Kidney epithelial cell (primary cell): ENCODE data around the gene DAO. TPM values are rescaled to one million over a fixed set of nuclear protein-coding genes. Genes with fewer than 3 reads are reported as not detected.

Source experiments
- DNase-seq: peaks from one replicate; pipeline ENCODE4 v3.0.0-alpha.2; 2010; ENCODE audit warnings: low read depth
- H3K27me3 ChIP-seq: 2 replicates; pipeline ENCODE4 v1.6.0; 2011; ENCODE audit warnings: low read length; ENCODE audit not compliant: control insufficient read depth, insufficient read depth
- H3K36me3 ChIP-seq: 2 replicates; pipeline ENCODE4 v1.5.1; 2011; ENCODE audit warnings: low read length; ENCODE audit not compliant: control insufficient read depth, insufficient read depth
- H3K4me3 ChIP-seq: 2 replicates; pipeline ENCODE4 v1.5.1; 2011; ENCODE audit warnings: low read depth, mild to moderate bottlenecking, control low read depth, low read length
- CTCF ChIP-seq: IDR thresholded peaks from 2 replicates; pipeline ENCODE4 v1.5.1; 2011; ENCODE audit warnings: mild to moderate bottlenecking, moderate library complexity, low read length, control low read depth, inconsistent platforms; ENCODE audit not compliant: insufficient read depth, poor library complexity, severe bottlenecking
- total RNA-seq: library from RNA; depleted of rRNA; stranded (reverse); fragments of >200 nt; gene quantifications from 2 replicates; pipeline ENCODE4 v1.2.3, GENCODE V29; 2015

Gene DAO
- total RNA-seq, result not detected in 2 replicates

- Histone ChIP-seq H3K27me3 (no peaks in the 10 kb centered on the region), H3K36me3 (no peaks in the 10 kb centered on the region), H3K4me3 (no peak within 1 kb of the TSS)
- TF ChIP-seq CTCF, result no peak
- no peak for DNase-seq
Observed at GRCh38 chr12:108879615-108880254, at the start of gene DAO. Gene DAO (plus strand): TSS chr12:108880092. CDS start chr12:108885007, 4,915 bp downstream.

GRCh38 chr12:108831309-108831991, 48.4 kb upstream of the DAO start:
- Histone ChIP-seq H3K36me3 (no peaks in the 10 kb centered on the region), H3K27me3 (no peaks in the 10 kb centered on the region), H3K4me3 (no peak overlapping the region)
- DNase-seq, result no peak
- no peak for TF ChIP-seq CTCF

- Histone ChIP-seq H3K27me3 (no peaks in the 10 kb centered on the region), H3K4me3 (no peak overlapping the region), H3K36me3 (no peaks in the 10 kb centered on the region)
- no peak for DNase-seq
- TF ChIP-seq CTCF, result no peak
Observed at GRCh38 chr12:108832208-108832607, 47.7 kb upstream of the DAO start.

- Histone ChIP-seq H3K27me3 (no peaks in the 10 kb centered on the region), H3K4me3 (no peak overlapping the region), H3K36me3 (no peaks in the 10 kb centered on the region)
- no peak for TF ChIP-seq CTCF
- no peak for DNase-seq
Observed at GRCh38 chr12:108832730-108833354, 47.0 kb upstream of the DAO start.

- Histone ChIP-seq H3K4me3 (no peak overlapping the region), H3K36me3 (no peaks in the 10 kb centered on the region), H3K27me3 (no peaks in the 10 kb centered on the region)
- no peak for TF ChIP-seq CTCF
- peak; percentile 65 for DNase-seq
Observed at GRCh38 chr12:108833355-108833733, 46.5 kb upstream of the DAO start.
